Measurements from ENCODE around the gene KLF6.

GRCh38 chr10:3791974-3792633 is 7.1 kb upstream of the KLF6 start:
- TF ChIP-seq, protein P1, sequence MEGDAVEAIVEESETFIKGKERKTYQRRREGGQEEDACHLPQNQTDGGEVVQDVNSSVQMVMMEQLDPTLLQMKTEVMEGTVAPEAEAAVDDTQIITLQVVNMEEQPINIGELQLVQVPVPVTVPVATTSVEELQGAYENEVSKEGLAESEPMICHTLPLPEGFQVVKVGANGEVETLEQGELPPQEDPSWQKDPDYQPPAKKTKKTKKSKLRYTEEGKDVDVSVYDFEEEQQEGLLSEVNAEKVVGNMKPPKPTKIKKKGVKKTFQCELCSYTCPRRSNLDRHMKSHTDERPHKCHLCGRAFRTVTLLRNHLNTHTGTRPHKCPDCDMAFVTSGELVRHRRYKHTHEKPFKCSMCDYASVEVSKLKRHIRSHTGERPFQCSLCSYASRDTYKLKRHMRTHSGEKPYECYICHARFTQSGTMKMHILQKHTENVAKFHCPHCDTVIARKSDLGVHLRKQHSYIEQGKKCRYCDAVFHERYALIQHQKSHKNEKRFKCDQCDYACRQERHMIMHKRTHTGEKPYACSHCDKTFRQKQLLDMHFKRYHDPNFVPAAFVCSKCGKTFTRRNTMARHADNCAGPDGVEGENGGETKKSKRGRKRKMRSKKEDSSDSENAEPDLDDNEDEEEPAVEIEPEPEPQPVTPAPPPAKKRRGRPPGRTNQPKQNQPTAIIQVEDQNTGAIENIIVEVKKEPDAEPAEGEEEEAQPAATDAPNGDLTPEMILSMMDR (IDR thresholded peaks at IDR 0.05; ENCODE audit: insufficient read depth, low read length, poor library complexity, severe bottlenecking), result no peak
- no peak for TF ChIP-seq EZH2phosphoT487 (conservative IDR thresholded peaks at IDR 0.05; ENCODE audit: low read length)
